Measurements from ENCODE around the gene CLCN4.

- TF ChIP-seq, protein P1, sequence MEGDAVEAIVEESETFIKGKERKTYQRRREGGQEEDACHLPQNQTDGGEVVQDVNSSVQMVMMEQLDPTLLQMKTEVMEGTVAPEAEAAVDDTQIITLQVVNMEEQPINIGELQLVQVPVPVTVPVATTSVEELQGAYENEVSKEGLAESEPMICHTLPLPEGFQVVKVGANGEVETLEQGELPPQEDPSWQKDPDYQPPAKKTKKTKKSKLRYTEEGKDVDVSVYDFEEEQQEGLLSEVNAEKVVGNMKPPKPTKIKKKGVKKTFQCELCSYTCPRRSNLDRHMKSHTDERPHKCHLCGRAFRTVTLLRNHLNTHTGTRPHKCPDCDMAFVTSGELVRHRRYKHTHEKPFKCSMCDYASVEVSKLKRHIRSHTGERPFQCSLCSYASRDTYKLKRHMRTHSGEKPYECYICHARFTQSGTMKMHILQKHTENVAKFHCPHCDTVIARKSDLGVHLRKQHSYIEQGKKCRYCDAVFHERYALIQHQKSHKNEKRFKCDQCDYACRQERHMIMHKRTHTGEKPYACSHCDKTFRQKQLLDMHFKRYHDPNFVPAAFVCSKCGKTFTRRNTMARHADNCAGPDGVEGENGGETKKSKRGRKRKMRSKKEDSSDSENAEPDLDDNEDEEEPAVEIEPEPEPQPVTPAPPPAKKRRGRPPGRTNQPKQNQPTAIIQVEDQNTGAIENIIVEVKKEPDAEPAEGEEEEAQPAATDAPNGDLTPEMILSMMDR (IDR thresholded peaks at IDR 0.05), result no peak
- TF ChIP-seq POLR2A (IDR thresholded peaks at IDR 0.05) (no peak), POLR2AphosphoS5 (IDR thresholded peaks at IDR 0.05) (no peak), EP300 (IDR thresholded peaks at IDR 0.05; ENCODE audit: low read depth) (no peak)
These were observed 79.1 kb downstream of the CLCN4 start for GRCh38 chrX:10235851-10236250.
